GM21360 (cell line): ENCODE results near the gene OR10A3.
"Not testable (repeated sequence)": the region's sequence is repeated elsewhere in the genome, so short reads cannot be mapped to it uniquely, and the experiment has no call there.

ENCODE experiments used
- ATAC-seq: cut with Tn5 transposase; IDR thresholded peaks from one replicate; pipeline ENCODE4 v1.9.1; 2021; ENCODE audit warnings: mild to moderate bottlenecking, moderate library complexity; ENCODE audit not compliant: unreplicated experiment

OR10A3 gene

GRCh38 chr11:7941608-7942007 is at the start of gene OR10A3:
Gene OR10A3, minus strand, starts transcription at chr11:7941708. Its CDS starts 2,188 bp downstream, at chr11:7939520.
- ATAC-seq, result no peak

- ATAC-seq, result not testable (repeated sequence)
Measured at GRCh38 chr11:7987560-7987883, 46.0 kb upstream of the OR10A3 start.

GRCh38 chr11:7986768-7987559 is 45.5 kb upstream of the OR10A3 start, which contains the start of gene EIF3F:
Gene EIF3F, plus strand, starts transcription at chr11:7987337. Its CDS starts 16 bp downstream, at chr11:7987353.
- ATAC-seq, result peak; percentile 96

GRCh38 chr11:7983832-7984590 is 42.5 kb upstream of the OR10A3 start:
- no peak for ATAC-seq

- no peak for ATAC-seq
Measured at GRCh38 chr11:7982582-7983119, 41.1 kb upstream of the OR10A3 start.

- no peak for ATAC-seq
Measured at GRCh38 chr11:7981619-7982157, 40.2 kb upstream of the OR10A3 start.

GRCh38 chr11:7977232-7977917 is 35.9 kb upstream of the OR10A3 start:
- ATAC-seq, result no peak

- ATAC-seq, result no peak
Measured at GRCh38 chr11:7974668-7975067, 33.2 kb upstream of the OR10A3 start.

- no peak for ATAC-seq
Measured at GRCh38 chr11:7973011-7973410, 31.5 kb upstream of the OR10A3 start.

GRCh38 chr11:7971846-7972245 is 30.3 kb upstream of the OR10A3 start:
- ATAC-seq, result no peak

- no peak for ATAC-seq
Measured at GRCh38 chr11:7969756-7970646, 28.5 kb upstream of the OR10A3 start.

- ATAC-seq, result no peak
Measured at GRCh38 chr11:7968686-7969085, 27.2 kb upstream of the OR10A3 start.

- ATAC-seq, result no peak
Measured at GRCh38 chr11:7967826-7968225, 26.3 kb upstream of the OR10A3 start.

GRCh38 chr11:7967097-7967496 is 25.6 kb upstream of the OR10A3 start:
- no peak for ATAC-seq

GRCh38 chr11:7965386-7965785 is 23.9 kb upstream of the OR10A3 start, which contains the start of gene NLRP10:
Gene NLRP10, minus strand, starts transcription at chr11:7965447. Its CDS starts 1,952 bp downstream, at chr11:7963495.
- no peak for ATAC-seq

- ATAC-seq, result no peak
Measured at GRCh38 chr11:7964873-7965272, 23.4 kb upstream of the OR10A3 start.

GRCh38 chr11:7964261-7964660 is 22.8 kb upstream of the OR10A3 start:
- ATAC-seq, result no peak

- no peak for ATAC-seq
Measured at GRCh38 chr11:7955191-7955590, 13.7 kb upstream of the OR10A3 start.

- no peak for ATAC-seq
Measured at GRCh38 chr11:7949934-7950333, 8.4 kb upstream of the OR10A3 start.

GRCh38 chr11:7944123-7944522 is 2.6 kb upstream of the OR10A3 start:
- ATAC-seq, result no peak
